NCI-H1436 (cell line): ENCODE results near the gene AIG1.
"Not testable (repeated sequence)": the region's sequence is repeated elsewhere in the genome, so short reads cannot be mapped to it uniquely, and the experiment has no call there.

Experiments
- DNase-seq: peaks from one replicate; lab custom pipeline; 2025; lab: John Stamatoyannopoulos, UW

The AIG1 gene

DNA sequence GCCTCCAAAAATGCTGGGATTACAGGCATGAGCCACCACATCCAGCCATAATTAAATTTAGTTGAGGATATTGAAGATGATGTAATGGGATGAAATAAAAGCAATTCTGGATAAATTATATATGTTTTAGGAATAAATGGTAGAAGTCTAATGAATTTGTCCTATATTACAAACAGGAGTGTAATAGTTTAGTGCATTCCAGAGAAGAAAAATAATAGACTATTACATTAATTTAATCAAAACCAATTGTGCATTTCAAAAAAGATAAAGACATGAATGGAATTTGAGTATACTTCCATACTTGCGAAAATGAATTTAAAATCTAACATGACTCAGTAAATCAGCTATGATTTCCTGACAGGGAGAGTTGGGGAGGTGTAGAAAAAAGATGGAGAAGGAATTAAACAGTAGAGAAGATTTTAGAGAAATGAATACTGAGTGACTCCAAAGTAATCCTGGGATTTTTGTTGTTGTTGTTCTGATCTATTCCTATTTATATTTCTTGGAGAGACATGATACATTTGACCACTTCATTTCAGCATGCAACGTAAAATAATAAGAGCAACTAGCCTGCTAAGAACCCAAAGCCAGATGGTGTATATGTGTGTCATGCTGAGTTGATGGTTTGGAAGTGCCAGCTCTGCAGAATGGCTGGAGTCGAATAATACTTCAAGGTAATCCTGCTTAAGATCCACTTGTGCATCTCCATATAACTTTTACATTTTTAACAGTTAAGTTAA lies 67.4 kb downstream of the AIG1 start:
- DNase-seq, result no peak

GRCh38 chr6:143128681-143129015 lies 68.0 kb downstream of the AIG1 start:
- DNase-seq, result no peak

DNA sequence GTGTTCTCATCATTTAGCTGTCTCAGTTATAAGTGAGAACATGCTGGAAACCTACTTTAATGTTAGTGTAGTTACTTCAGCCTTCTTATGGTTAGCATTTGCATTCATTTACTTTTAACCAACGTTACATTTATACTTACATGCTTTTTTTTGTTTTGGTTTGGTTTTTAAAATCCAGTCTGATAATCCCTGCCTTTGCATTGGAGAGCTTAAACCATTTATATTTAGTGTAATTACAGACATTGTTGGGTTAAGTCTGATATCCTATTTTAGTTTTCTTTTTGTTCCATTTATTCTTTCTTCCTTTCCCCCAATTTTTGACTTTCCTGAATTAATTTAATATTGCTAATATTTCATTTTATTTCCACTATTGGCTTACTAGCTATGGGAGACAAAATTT lies 70.2 kb downstream of the AIG1 start:
- no peak for DNase-seq

DNA sequence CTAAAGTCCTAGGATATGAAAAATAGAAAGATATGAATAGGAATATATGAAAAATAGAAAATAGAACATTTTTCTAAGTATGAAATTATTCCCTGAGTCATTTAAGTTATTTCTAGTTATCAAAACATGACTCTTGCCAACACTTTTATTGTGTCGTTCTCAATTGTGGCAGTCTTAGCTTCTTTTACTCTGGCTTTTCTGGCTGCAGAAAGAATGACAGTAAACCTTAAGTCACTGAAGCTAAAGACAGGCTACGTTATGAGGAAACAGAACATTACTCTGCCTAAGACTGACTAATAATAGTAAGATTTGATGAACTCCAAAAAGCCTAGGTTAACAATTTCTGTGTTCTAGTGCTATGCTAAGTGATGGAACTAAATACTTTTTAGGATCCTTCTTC lies 74.6 kb downstream of the AIG1 start:
- DNase-seq, result no peak

DNA sequence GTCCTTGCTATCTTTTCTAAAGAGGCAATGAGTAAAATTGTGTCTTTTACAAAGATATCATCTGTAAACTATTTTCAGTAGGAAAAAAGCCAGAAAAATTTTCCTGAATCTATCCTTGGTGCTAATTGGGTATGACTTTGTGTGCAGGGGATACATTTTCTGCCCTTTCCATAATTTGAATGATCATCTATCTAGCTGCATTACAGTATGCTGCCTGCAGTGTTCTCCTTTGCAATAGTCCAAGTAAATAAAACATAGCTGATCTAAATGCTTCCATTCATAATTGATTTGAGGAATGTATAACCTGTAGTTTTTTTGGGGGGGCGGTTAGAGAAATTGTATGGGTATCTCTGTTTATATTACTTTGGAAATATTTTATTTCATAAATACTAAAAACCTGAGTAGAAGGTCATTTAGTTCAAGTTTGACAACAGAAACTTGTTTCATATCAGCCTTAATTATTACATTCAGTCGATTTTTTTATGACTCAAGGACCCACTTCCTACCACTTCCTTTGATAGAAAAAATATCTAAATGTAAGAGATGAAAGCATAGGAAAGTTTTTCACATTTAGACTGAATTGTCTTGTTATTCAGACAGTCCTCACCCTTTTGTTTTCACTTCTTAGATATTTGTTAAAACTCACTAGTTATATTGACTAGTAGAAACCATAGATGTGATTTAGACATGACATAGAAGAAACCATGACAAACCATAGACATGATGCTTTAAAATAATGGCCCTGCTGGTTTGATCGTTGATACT lies 75.3 kb downstream of the AIG1 start:
- DNase-seq, result no peak

- DNase-seq, result no peak
Measured at GRCh38 chr6:143136647-143137046, 76.0 kb downstream of the AIG1 start.

DNA sequence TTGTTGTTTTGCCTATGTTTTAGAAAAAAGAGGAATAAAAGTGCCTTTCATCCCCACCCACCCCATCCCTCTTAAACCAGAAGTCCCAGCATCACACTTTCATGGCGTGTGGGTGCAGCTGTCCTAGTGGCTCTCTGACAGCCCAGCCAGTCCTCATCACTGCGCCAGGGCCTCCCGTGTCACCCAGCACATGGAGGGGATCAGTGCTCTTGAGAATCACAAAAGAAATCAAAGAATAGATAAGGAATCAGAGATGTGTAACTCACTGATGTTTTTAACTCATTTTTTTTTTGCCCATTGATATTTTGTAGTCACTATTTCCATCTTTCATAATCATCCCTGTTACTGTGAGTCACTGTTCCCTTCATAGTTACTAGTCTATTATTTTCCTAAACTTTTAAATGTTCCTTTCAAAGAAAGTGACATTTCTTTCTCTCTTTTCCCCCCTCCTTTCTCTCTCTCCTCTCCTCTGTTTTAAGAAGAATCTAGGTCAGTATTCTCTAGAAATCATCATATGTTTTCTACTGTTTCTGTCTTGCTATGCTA lies 78.6 kb downstream of the AIG1 start:
- no peak for DNase-seq

- DNase-seq, result not testable (repeated sequence)
Measured at GRCh38 chr6:143139884-143140283, 79.2 kb downstream of the AIG1 start.

- no peak for DNase-seq
Measured at GRCh38 chr6:143140767-143141166, 80.1 kb downstream of the AIG1 start.

DNA sequence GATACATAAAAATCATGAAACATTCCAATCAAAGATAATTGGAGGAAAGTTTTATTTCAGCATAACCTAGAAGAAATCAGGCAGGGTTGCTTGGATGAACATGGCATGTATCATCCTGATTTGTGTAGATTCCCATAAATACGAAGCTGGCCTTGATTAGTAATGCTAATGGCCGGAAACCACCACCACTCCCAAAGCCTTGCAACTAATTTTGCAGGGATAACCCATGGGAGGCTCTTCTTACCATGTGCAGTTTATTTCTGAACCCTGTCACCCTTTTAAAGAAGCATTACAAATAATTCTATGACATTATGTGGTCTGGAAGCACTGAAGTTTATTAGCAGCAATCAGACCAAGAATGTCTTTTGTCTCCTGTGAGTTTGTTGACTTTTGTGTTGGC lies 80.8 kb downstream of the AIG1 start:
- DNase-seq, result no peak

GRCh38 chr6:143146186-143146851 lies 85.6 kb downstream of the AIG1 start:
- no peak for DNase-seq

DNA sequence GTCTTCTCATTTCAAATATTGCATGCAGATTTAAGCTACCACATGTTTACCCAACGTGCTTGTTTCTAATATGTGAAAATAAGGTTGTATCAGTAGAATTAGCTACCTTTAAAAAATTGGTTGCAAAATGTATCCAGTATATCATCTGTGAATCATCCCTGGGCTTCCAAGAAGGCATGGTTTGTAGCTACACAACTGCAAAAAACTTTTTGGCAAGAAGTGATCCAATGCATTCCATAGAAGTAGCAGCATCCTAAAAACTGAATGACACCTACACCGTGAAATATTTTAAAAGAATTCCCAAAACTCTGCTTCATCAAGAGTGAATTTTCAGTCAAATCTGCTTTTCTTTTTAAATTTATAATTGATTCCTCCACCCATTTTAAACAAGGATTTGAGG lies 89.1 kb downstream of the AIG1 start:
- DNase-seq, result no peak

- DNase-seq, result no peak
Measured at GRCh38 chr6:143150281-143150680, 89.6 kb downstream of the AIG1 start.

GRCh38 chr6:143151381-143151780 lies 90.7 kb downstream of the AIG1 start:
- DNase-seq, result no peak

- DNase-seq, result no peak
Measured at GRCh38 chr6:143155681-143156080, 95.0 kb downstream of the AIG1 start.

DNA sequence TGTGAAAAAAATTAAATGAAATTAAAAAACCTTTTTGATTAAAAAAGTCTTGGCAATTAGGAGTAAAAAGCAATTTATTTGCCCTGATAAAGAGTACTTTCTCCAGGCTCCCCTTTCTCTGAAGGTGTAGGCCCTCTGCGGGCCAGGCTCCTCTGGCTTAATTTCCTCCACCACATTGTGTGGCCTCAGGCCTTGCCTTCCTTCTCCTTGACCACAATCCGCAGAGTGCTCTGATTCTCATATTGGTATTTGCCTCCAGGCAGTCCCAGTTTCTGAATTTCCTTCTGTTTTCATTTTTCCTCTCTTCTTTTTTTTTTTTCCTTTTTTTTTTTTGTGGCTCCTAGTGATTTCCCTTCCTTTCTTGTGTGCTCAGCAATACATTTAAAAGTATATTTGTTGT lies 96.4 kb downstream of the AIG1 start:
- no peak for DNase-seq

GRCh38 chr6:143158113-143158581 lies 97.5 kb downstream of the AIG1 start:
- no peak for DNase-seq

DNA sequence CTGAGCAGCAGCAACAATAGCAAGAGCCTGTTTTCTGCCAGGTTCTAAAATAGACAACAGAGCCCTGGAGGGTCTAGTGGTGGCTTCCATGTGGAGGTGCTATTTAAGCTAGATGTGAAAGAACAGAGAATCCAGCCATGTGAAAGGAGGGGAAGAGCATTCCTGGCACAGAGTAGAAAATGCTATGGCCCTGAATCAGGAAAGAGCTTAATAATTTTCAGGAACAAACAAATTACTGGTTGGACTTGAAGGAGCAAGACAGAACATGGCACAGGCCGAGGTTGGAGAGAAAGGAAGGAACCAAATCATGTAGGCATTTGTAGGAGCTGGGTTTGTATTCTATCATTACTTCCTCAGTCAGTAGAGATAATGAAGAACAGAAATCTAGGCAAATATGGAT lies 98.3 kb downstream of the AIG1 start:
- no peak for DNase-seq

DNA sequence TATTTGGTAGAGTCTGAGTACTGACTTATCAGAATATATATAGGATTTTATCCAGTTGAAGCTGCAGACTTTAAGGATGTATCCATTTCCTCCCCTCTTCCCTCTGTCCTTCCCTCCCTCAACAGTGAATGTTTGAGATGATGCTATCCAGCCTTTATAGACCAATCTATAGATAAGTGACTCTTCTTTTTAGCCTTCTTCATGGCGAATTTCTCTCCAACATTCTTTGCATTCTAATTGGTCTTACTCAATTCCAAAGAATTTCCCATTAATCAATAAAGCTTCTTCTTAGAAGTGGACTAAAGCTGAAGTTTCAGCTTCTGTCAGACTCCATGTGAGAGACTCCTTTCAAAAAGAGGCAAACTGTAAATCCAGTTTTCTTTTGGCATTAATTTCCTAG lies 99.3 kb downstream of the AIG1 start:
- no peak for DNase-seq

GRCh38 chr6:143160439-143161220 lies 99.9 kb downstream of the AIG1 start:
- DNase-seq, result no peak

DNA sequence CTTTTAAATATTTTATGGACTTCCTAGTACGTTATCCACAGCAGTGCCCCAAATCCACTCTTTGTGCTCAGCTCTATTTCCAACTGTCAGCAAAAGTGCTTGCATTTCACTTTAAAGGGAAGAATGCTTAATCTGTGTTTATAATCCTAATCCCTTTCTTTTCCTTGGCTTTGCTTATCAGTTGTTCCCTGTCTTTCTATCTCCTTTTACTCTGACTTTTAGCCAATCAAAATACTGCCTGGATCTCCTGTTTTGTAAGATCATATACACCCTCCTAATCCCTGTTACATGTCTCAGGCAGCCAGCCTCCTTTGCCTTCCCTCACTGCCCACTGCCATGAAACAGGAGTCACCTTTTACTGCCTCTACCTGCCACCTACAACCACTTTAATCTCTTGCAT lies 102.9 kb downstream of the AIG1 start:
- DNase-seq, result no peak

DNA sequence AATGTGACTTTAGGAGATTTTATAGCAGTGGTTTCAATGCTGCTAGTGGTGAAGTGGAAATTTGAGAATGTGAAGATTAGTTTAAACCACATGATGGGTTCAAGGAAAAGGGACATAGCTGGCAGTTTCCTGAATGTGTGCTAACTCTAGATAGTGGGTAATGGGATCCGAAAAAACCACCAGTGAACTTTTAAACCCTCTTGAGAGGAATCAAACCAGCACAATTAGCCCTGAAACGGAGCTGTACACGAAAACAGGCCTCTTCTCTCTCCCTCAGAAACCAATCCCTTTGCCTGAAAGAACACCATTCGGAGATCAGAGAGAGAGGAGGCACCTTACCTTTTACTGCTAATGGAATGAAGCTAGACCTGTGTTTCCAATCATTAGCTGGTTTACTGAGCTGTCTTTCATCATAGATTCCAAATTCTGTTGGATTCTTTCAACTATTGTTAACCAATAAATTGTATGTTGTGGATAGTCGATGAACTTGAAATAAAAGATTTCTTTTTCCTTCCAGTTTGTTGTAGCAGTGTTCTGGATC lies 103.9 kb downstream of the AIG1 start:
- DNase-seq, result no peak
